Kidney (tissue), 14 donors: ENCODE measurements around the gene CORO2B. TPM values are rescaled to one million over a fixed set of nuclear protein-coding genes. Genes with fewer than 3 reads are reported as not detected.
A peak's percentile ranks its signal among the peaks of the same experiment; 100 is the strongest.

Experiments used
- DNase-seq, 5 donors: peaks; one replicate each; pipeline ENCODE4 v3.0.0-alpha.2; 2013 to 2020
- FAIRE-seq: peaks from 2 replicates; lab custom pipeline; 2012; peaks lifted over from hg19 to GRCh38; lab: Jason Lieb, UNC
- H3K27ac ChIP-seq, 2 donors: one replicate each; pipeline ENCODE4 v1.7.0; 2013; ENCODE audit warnings: low read depth in 2 of 2, low read length in 2 of 2, inconsistent platforms in 1 of 2
- H3K27me3 ChIP-seq: one replicate; pipeline ENCODE4 v1.7.1; 2013; ENCODE audit warnings: low read length, inconsistent platforms; ENCODE audit not compliant: control insufficient read depth, insufficient read depth
- H3K36me3 ChIP-seq, 3 donors: one replicate each; pipeline versions ENCODE4 v1.7.0 to v1.7.1; 2013; ENCODE audit warnings: low read length in 3 of 3, control low read depth in 1 of 3, inconsistent platforms in 1 of 3; ENCODE audit not compliant: insufficient read depth in 3 of 3, control insufficient read depth in 2 of 3
- H3K4me1 ChIP-seq, 3 donors: one replicate each; pipeline versions ENCODE4 v1.7.0 to v1.7.1; 2013; ENCODE audit warnings: low read length in 3 of 3, inconsistent platforms in 1 of 3, low read depth in 1 of 3; ENCODE audit not compliant: control insufficient read depth in 2 of 3, insufficient read depth in 2 of 3
- H3K4me3 ChIP-seq, 3 donors: one replicate each; pipeline versions ENCODE4 v1.7.0 to v1.8.1; 2013; ENCODE audit warnings: low read length in 3 of 3, control low read depth in 1 of 3, inconsistent platforms in 1 of 3
- H3K9ac ChIP-seq, 3 donors: one replicate each; pipeline versions ENCODE4 v1.7.0 to v1.7.1; 2013; ENCODE audit warnings: low read length in 3 of 3, control low read depth in 1 of 3, inconsistent platforms in 1 of 3
- H3K9me3 ChIP-seq, 3 donors: one replicate each; pipeline versions ENCODE4 v1.7.0 to v1.7.1; 2013; ENCODE audit warnings: low read length in 3 of 3, control low read depth in 1 of 3, inconsistent platforms in 1 of 3; ENCODE audit not compliant: control insufficient read depth in 2 of 3, insufficient read depth in 1 of 3
- CTCF ChIP-seq: IDR thresholded peaks from 3 replicates; pipeline ENCODE4 v1.5.1; 2012; ENCODE audit warnings: mild to moderate bottlenecking, moderate library complexity, borderline replicate concordance; ENCODE audit not compliant: insufficient read depth; ENCODE audit errors: extremely low read depth
- intact Hi-C: fragments of 100-400 bp; cut with DNase I; formaldehyde crosslinking; loops from one replicate; pipeline ENCODE4 v1.11.1; 2022
- polyA plus RNA-seq: library from polyadenylated mRNA; stranded (reverse); fragments of 350-450 nt; fragmentation: Illumina TruSeq; extraction: RNeasy Lipid Tissue Mini Kit (QIAGEN cat#74804); gene quantifications from one replicate; pipeline ENCODE4 v1.2.3, GENCODE V29; 2014; ENCODE audit warnings: low read depth, low replicate concordance; ENCODE audit not compliant: insufficient read depth
- total RNA-seq: library from RNA; stranded (reverse); fragmentation: NEBNext Ultra II Directional; extraction: Animal tissue kit (Norgen Biotek cat#: 25700); gene quantifications from one replicate; pipeline ENCODE4 v1.2.1, GENCODE V29; 2021
- donor health status: control.
- donor health status: control.
- donor health status: control.
- donor health status: control.
- donor health status: control.
- donor health status: DM: yes; HTN: yes; CAD: no.
- donor health status: Normal renal cell carcinoma (clear cell type).

CORO2B gene
- total and polyA plus RNA-seq, 2 donors from 2014 or later: 7.9 to 9.0 TPM

- intact Hi-C loops: no loop called here
- TF ChIP-seq CTCF: no peak
- FAIRE-seq: no peak
Measured at GRCh38 chr15:68550004-68550403, 28.8 kb upstream of the CORO2B start.

GRCh38 chr15:68550498-68551295 lies 28.1 kb upstream of the CORO2B start:
- H3K27ac ChIP-seq: no peak overlapping the region
- intact Hi-C loops: no loop called here
- peak; percentile 94 for TF ChIP-seq CTCF
- no peaks in the 10 kb centered on the region for H3K36me3 ChIP-seq
- FAIRE-seq: no peak
- no peaks in the 10 kb centered on the region for H3K9me3 ChIP-seq
- DNase-seq: peak in 4 of 5 donors; percentile 72 to 82 (median 82)
- H3K27me3 ChIP-seq: no peaks in the 10 kb centered on the region
- H3K9ac ChIP-seq: no peak overlapping the region
- no peaks in the 10 kb centered on the region for H3K4me1 ChIP-seq
- no peak overlapping the region for H3K4me3 ChIP-seq

More at GRCh38 chr15:68550004-68550403, 28.8 kb upstream of the CORO2B start:
- Histone ChIP-seq H3K9me3 (no peaks in the 10 kb centered on the region), H3K36me3 (no peaks in the 10 kb centered on the region), H3K4me1 (no peaks in the 10 kb centered on the region), H3K27me3 (no peaks in the 10 kb centered on the region), H3K9ac (no peak overlapping the region), H3K4me3 (no peak overlapping the region), H3K27ac (no peak overlapping the region)
- no peak for DNase-seq

- no peaks in the 10 kb centered on the region for H3K4me1 ChIP-seq
- FAIRE-seq: no peak
- H3K9me3 ChIP-seq: no peaks in the 10 kb centered on the region
- H3K4me3 ChIP-seq: no peak overlapping the region
- TF ChIP-seq CTCF: no peak
- no peaks in the 10 kb centered on the region for H3K36me3 ChIP-seq
- DNase-seq: no peak
- no peaks in the 10 kb centered on the region for H3K27me3 ChIP-seq
- H3K9ac ChIP-seq: no peak overlapping the region
- no peak overlapping the region for H3K27ac ChIP-seq
- intact Hi-C loops: no loop called here
Measured at GRCh38 chr15:68551296-68551635, 27.5 kb upstream of the CORO2B start.
